ENCODE data around the gene ZNF862. TPM values are rescaled to one million over a fixed set of nuclear protein-coding genes. Genes with fewer than 3 reads are reported as not detected.
"Not testable (repeated sequence)": the region's sequence is repeated elsewhere in the genome, so short reads cannot be mapped to it uniquely, and the experiment has no call there.

The ZNF862 gene
- total RNA-seq, 1 donor from 2014 or later: 8.0 TPM

DNA sequence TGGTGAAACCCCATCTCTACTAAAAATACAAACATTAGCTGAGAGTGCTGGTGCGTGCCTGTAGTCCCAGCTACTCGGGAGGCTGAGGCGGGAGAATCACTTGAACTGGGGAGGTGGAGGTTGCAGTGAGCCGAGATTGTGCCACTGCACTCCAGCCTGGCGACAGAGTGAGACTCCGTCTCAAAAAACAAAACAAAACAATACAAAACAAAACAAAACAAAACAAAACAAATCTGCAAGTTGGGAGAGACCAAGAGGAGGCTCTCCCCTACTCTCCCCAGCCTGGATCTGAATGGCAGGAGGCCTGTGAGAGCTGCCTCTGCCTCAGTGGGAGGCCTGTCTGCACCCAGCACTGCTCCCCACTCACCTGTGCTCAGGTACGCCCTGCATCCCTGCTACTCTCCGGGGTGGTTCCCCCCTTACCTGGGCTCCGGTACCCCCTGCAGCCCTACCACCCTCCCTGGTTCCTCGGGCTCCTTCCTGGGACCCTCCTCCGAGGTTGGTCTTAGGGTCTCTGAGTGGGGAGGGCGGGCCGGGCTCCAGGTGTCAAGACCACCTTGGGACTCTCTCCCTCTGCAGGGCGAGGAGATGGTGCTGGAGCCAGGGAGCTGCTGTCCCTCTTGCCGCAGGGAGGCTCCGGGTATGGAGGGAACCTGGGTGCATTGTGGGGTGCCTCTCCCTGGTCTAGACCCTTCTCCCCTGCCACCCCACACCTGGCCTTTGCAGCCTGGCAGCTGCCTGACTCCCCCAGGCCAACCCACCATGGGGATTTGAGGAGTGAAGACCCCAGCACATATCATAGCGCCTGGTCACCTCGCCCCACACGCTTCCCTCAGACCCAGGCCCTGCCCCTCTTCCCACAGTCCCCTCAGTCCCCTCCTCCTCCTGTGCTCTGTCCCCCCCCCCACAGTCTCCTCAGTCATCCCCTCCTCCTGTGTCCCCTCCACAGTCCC, 9.5 kb upstream of the ZNF862 start:
- TF ChIP-seq, protein P1, sequence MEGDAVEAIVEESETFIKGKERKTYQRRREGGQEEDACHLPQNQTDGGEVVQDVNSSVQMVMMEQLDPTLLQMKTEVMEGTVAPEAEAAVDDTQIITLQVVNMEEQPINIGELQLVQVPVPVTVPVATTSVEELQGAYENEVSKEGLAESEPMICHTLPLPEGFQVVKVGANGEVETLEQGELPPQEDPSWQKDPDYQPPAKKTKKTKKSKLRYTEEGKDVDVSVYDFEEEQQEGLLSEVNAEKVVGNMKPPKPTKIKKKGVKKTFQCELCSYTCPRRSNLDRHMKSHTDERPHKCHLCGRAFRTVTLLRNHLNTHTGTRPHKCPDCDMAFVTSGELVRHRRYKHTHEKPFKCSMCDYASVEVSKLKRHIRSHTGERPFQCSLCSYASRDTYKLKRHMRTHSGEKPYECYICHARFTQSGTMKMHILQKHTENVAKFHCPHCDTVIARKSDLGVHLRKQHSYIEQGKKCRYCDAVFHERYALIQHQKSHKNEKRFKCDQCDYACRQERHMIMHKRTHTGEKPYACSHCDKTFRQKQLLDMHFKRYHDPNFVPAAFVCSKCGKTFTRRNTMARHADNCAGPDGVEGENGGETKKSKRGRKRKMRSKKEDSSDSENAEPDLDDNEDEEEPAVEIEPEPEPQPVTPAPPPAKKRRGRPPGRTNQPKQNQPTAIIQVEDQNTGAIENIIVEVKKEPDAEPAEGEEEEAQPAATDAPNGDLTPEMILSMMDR (conservative IDR thresholded peaks at IDR 0.05; ENCODE audit: low read depth, low read length): no peak
- no peak overlapping the region for H3K4me3 ChIP-seq (ENCODE audit: low read depth, low read length)
- DNase-seq (ENCODE audit: low read depth): no peak

DNA sequence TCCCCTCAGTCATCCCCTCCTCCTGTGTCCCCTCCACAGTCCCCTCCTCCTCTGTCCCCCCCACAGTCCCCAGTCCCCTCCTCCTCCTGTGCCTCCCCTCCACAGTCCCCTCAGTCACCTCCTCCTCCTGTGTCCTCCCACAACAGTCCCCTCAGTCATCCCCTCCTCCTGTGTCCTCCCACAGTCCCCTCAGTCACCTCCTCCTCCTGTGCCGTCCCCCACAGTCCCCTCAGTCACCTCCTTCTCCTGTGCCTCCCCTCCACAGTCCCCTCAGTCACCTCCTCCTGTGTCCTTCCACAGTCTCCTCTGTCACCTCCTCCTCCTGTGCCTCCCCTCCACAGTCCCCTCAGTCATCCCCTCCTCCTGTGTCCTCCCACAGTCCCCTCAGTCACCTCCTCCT, 7.6 kb upstream of the ZNF862 start:
- not testable (repeated sequence) for H3K4me3 ChIP-seq (ENCODE audit: low read depth, low read length); DNase-seq (ENCODE audit: low read depth)

DNA sequence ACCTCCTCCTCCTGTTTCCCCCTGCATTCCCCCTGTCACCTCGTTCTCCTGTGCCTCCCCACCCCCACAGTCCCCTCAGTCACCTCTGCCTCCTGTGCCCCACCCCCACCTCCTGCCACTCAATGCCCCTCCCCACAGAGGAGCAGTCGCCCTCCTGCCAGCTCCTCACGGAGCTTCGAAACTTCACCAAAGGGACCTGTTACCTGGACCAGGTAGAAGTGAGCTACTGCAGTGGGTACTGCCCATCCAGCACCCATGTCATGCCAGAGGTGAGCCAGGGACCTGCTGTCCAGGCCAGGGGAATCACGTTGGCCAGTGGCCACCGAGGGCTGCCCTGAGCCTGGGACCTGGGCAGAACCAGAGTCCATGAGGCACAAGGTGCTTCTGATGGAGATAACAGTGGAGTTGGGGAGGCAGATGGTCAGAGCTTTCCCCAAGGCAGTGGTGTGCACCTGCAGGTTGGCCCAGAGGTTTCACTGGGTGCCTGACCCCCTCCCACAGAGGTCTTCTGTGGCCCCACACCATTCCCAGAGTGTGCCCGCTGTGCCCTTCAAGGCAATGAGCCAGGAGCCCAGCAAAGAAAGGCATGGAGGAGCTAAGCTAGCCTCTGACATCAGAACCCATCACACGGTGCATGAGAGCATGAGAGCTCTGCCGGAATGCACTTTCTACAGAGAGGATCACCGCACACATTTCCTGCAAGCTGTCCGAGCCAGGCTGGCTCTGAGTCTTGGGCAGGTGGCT, 7.0 kb upstream of the ZNF862 start:
- no peak overlapping the region for H3K4me3 ChIP-seq (ENCODE audit: low read depth, low read length)
- no peak for DNase-seq (ENCODE audit: low read depth)
- TF ChIP-seq, protein P1 (conservative IDR thresholded peaks at IDR 0.05; ENCODE audit: low read depth, low read length): no peak

DNA sequence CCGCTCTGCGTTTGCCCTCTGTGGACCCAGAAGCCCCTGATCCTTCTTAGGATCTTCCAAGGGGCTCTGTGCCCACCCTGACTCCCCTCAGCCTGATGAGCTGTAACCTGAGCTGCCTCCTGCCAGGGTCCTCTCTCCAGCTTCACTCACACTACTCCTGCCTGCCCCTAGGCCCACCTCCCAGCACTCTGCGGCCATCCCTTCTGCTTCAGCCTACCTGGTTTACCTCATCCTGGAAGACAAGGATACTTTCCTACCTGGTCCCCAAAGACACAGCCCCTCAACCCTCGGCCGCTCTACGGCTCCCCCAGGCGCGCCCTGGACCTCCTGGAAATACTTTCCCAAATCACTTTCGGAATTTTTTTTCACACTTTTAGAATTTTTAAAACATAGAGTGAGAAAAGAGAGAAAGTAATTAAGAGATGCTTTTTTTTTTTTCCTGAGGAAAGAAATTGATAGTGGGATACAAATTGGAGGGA, 6.4 kb upstream of the ZNF862 start:
- no peak overlapping the region for H3K4me3 ChIP-seq (ENCODE audit: low read depth, low read length)
- no peak for DNase-seq (ENCODE audit: low read depth)
- TF ChIP-seq, protein P1 (conservative IDR thresholded peaks at IDR 0.05; ENCODE audit: low read depth, low read length): no peak

DNA sequence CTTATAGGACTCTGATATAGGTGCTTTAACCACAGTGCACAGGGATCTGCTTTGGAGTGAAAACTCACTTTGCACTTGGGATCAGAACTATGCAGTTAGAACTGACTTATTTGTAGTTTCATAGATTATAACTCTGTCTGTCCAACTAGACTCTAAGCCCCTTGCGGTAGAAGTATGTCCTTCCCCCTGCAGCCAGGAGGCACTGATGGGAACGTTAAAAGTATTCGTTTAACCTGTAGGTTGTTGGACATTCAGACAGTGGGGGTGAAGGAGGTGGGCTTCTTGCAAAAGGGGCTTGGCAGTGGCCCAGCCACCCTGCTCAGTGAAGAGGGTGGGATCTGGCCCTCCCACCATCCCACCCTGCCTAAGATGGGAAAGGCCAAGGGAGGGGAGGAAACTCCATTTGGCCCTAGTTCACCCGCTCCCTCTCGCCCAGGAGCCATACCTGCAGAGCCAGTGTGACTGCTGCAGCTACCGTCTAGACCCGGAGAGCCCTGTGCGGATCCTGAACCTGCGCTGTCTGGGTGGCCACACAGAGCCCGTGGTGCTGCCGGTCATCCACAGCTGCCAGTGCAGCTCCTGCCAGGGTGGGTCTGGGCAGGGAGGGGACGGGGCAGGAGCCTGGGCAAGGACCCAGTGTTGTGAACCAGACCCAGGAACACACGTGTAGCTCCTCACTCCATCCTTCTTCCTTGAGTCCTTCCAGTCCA, 5.7 kb upstream of the ZNF862 start:
- no peak for DNase-seq (ENCODE audit: low read depth)
- TF ChIP-seq, protein P1 (conservative IDR thresholded peaks at IDR 0.05; ENCODE audit: low read depth, low read length): no peak
- no peak overlapping the region for H3K4me3 ChIP-seq (ENCODE audit: low read depth, low read length)

DNA sequence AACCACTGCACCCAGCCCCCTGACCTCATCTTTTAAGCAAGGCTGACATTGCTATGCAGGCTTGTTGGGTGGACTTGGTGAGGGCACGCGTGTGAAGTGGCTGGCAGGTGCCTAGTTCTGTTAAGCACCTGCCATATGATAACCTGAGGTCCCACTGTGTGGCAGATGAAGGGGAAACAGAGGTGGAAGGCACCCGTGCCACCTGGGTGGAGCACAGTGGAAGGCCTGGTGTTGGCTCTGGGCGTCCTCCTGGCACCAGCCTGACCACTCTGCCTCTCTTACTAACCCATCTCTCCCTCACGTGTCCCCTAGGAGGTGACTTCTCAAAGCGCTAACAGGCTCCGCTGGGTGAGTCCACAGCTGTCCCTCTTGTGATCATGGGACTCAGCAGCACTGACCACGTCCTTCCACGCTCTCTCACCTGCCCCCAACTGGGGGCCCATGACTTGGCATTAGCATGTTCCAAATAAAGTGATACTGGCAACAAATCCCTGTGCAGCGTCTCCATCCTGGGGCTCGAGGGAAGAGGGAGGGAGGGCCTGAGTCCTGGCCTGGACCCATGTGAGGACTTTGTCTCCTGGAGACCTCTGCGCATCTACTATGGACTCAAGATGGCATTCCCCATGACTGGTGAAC, 4.6 kb upstream of the ZNF862 start:
- TF ChIP-seq, protein P1 (conservative IDR thresholded peaks at IDR 0.05; ENCODE audit: low read depth, low read length): no peak
- H3K4me3 ChIP-seq (ENCODE audit: low read depth, low read length): no peak overlapping the region
- no peak for DNase-seq (ENCODE audit: low read depth)

Measured in epithelial cell of proximal tubule (primary cell).